GM18861 (cell line): ENCODE measurements around the gene GNPAT.

Experiments
- ATAC-seq: cut with Tn5 transposase; IDR thresholded peaks from one replicate; pipeline ENCODE4 v1.9.1; 2021; ENCODE audit not compliant: unreplicated experiment

GNPAT gene

GRCh38 chr1:231240883-231241735, at the start of gene GNPAT:
Gene GNPAT (plus strand): TSS chr1:231241212. CDS start chr1:231241379, 167 bp downstream.
- peak; percentile 92 for ATAC-seq

GRCh38 chr1:231192620-231193163, 48.3 kb upstream of the GNPAT start:
- no peak for ATAC-seq

GRCh38 chr1:231193710-231194340, 47.2 kb upstream of the GNPAT start:
- no peak for ATAC-seq

GRCh38 chr1:231194476-231194842, 46.6 kb upstream of the GNPAT start:
- ATAC-seq = no peak

GRCh38 chr1:231194843-231195516, 46.0 kb upstream of the GNPAT start:
- ATAC-seq = no peak

GRCh38 chr1:231196307-231196706, 44.7 kb upstream of the GNPAT start:
- no peak for ATAC-seq

- ATAC-seq = no peak
Measured at GRCh38 chr1:231196728-231197127, 44.3 kb upstream of the GNPAT start.

GRCh38 chr1:231199868-231200267, 41.1 kb upstream of the GNPAT start:
- no peak for ATAC-seq

- no peak for ATAC-seq
Measured at GRCh38 chr1:231200388-231201031, 40.5 kb upstream of the GNPAT start.

- no peak for ATAC-seq
Measured at GRCh38 chr1:231201375-231201978, 39.5 kb upstream of the GNPAT start.

GRCh38 chr1:231201979-231202633, 38.9 kb upstream of the GNPAT start:
- ATAC-seq = no peak

GRCh38 chr1:231203259-231204057, 37.6 kb upstream of the GNPAT start:
- no peak for ATAC-seq

- no peak for ATAC-seq
Measured at GRCh38 chr1:231206856-231207255, 34.2 kb upstream of the GNPAT start.

- ATAC-seq = no peak
Measured at GRCh38 chr1:231207437-231207836, 33.6 kb upstream of the GNPAT start.

- ATAC-seq = no peak
Measured at GRCh38 chr1:231208980-231209379, 32.0 kb upstream of the GNPAT start.

GRCh38 chr1:231209531-231209930, 31.5 kb upstream of the GNPAT start:
- ATAC-seq = no peak

GRCh38 chr1:231210126-231210525, 30.9 kb upstream of the GNPAT start:
- ATAC-seq = no peak

- peak; percentile 80 for ATAC-seq
Measured at GRCh38 chr1:231211005-231211857, 29.8 kb upstream of the GNPAT start.
